H1 (cell line): ENCODE results near the gene CPNE4. TPM values are rescaled to one million over a fixed set of nuclear protein-coding genes. Genes with fewer than 3 reads are reported as not detected.

Experiments used
- CTCF ChIA-PET: fragments of 300-600 bp; sonication (Branson Sonifier 250); formaldehyde crosslinking; loops from one replicate; lab custom pipeline; 2021; ENCODE audit not compliant: partially characterized antibody; lab: Charles Lee
- POLR2A ChIA-PET: fragments of 300-600 bp; sonication (Branson Sonifier 250); formaldehyde crosslinking; loops from one replicate; lab custom pipeline; 2021; ENCODE audit warnings: inconsistent platforms; ENCODE audit not compliant: partially characterized antibody; lab: Charles Lee
- DNase-seq, 2 experiments: peaks; one replicate each; pipeline versions ENCODE4 v3.0.0 to v3.0.0-alpha.2; 2010 to 2022; ENCODE audit warnings: low spot score in 2 of 2, low read depth in 1 of 2, mixed read lengths in 1 of 2
- FAIRE-seq: peaks from 2 replicates; lab custom pipeline; 2011; peaks lifted over from hg19 to GRCh38; lab: Jason Lieb, UNC
- H2AFZ ChIP-seq: 2 replicates; pipeline ENCODE4 v1.8.1; 2012; ENCODE audit warnings: low read length, inconsistent platforms
- H2AK5ac ChIP-seq: 2 replicates; pipeline ENCODE4 v1.6.1; 2013; ENCODE audit warnings: low read depth, low read length
- H2BK120ac ChIP-seq: replicated peaks from 2 replicates; pipeline ENCODE3; 2013; ENCODE audit warnings: low read depth, low read length, inconsistent platforms
- H2BK12ac ChIP-seq: 2 replicates; pipeline ENCODE4 v1.6.1; 2013; ENCODE audit warnings: low read depth, low read length
- H2BK15ac ChIP-seq: 2 replicates; pipeline ENCODE4 v1.6.1; 2013; ENCODE audit warnings: low read length
- H2BK20ac ChIP-seq: 2 replicates; pipeline ENCODE4 v1.6.1; 2013; ENCODE audit warnings: low read length
- H2BK5ac ChIP-seq: 2 replicates; pipeline ENCODE4 v1.6.1; 2013; ENCODE audit warnings: low read depth, low read length
- H3K14ac ChIP-seq: 2 replicates; pipeline ENCODE4 v1.6.1; 2013; ENCODE audit warnings: inconsistent platforms; ENCODE audit not compliant: insufficient read length
- H3K18ac ChIP-seq: 2 replicates; pipeline ENCODE4 v1.6.1; 2013; ENCODE audit warnings: low read length; ENCODE audit errors: extremely low read depth
- H3K23ac ChIP-seq: 2 replicates; pipeline ENCODE4 v1.6.1; 2013; ENCODE audit warnings: inconsistent platforms; ENCODE audit not compliant: insufficient read length
- H3K23me2 ChIP-seq: 2 replicates; pipeline ENCODE4 v1.6.1; 2013; ENCODE audit warnings: low read depth, low read length
- H3K27ac ChIP-seq: 2 replicates; pipeline ENCODE4 v1.6.1; 2011; ENCODE audit warnings: low read depth, low read length, inconsistent platforms
- H3K27me3 ChIP-seq, 4 experiments: replicated peaks in 1 of 4; 1 replicate in 1 of 4; 2 replicates in 3 of 4; pipeline versions ENCODE4 v1.6.1 to v1.8.1; 2011 to 2013; ENCODE audit warnings: low read length in 3 of 4, mild to moderate bottlenecking in 3 of 4, inconsistent platforms in 2 of 4, mixed read lengths in 2 of 4, moderate library complexity in 1 of 4; ENCODE audit not compliant: control insufficient read depth in 3 of 4, insufficient read depth in 3 of 4; ENCODE audit errors: extremely low read depth in 1 of 4
- H3K36me3 ChIP-seq, 4 experiments: 2 replicates each; pipeline versions ENCODE4 v1.6.1 to v1.8.1; 2011 to 2013; ENCODE audit warnings: mild to moderate bottlenecking in 4 of 4, low read length in 3 of 4, moderate library complexity in 2 of 4, control low read depth in 1 of 4, inconsistent platforms in 1 of 4; ENCODE audit not compliant: insufficient read depth in 4 of 4, control insufficient read depth in 2 of 4
- H3K4ac ChIP-seq: replicated peaks from 2 replicates; pipeline ENCODE3; 2013; ENCODE audit warnings: low read length, low read depth, mixed read lengths, inconsistent platforms; ENCODE audit not compliant: insufficient read length
- H3K4me1 ChIP-seq, 4 experiments: replicated peaks in 1 of 4; 1 replicate in 1 of 4; 2 replicates in 3 of 4; pipeline versions ENCODE4 v1.6.1 to v1.8.1; 2011 to 2013; ENCODE audit warnings: low read length in 3 of 4, inconsistent platforms in 2 of 4, mixed read lengths in 1 of 4; ENCODE audit not compliant: insufficient read depth in 4 of 4, control insufficient read depth in 3 of 4
- H3K4me2 ChIP-seq, 2 experiments: 2 replicates each; pipeline versions ENCODE4 v1.6.1 to v1.8.1; 2011 to 2013; ENCODE audit warnings: low read depth in 2 of 2, low read length in 2 of 2, control low read depth in 1 of 2, inconsistent platforms in 1 of 2, mild to moderate bottlenecking in 1 of 2; ENCODE audit not compliant: insufficient read depth in 1 of 2
- H3K4me3 ChIP-seq, 4 experiments: fragments of 200-600, 300-600 bp in 1 of 4; sonication (generic), shearing (Covaris generic), sonication (Bioruptor Twin) in 1 of 4; 2 replicates each; pipeline versions ENCODE4 v1.5.1 to v1.8.1; 2011 to 2016; ENCODE audit warnings: low read length in 4 of 4, low read depth in 3 of 4, control low read depth in 2 of 4, inconsistent platforms in 2 of 4, mild to moderate bottlenecking in 2 of 4, mixed read lengths in 1 of 4, moderate library complexity in 1 of 4; ENCODE audit not compliant: insufficient read depth in 2 of 4; ENCODE audit errors: extremely low read depth in 1 of 4
- H3K56ac ChIP-seq: replicated peaks from 2 replicates; pipeline ENCODE3; 2013; ENCODE audit warnings: low read depth, mild to moderate bottlenecking, mixed read lengths, low read length, inconsistent platforms; ENCODE audit not compliant: insufficient read length
- H3K79me1 ChIP-seq: 2 replicates; pipeline ENCODE4 v1.6.1; 2013; ENCODE audit warnings: low read depth, low read length, control low read depth
- H3K79me2 ChIP-seq, 2 experiments: 2 replicates each; pipeline versions ENCODE4 v1.6.1 to v1.8.1; 2012 to 2013; ENCODE audit warnings: low read length in 2 of 2, mild to moderate bottlenecking in 2 of 2, inconsistent platforms in 1 of 2; ENCODE audit not compliant: insufficient read depth in 2 of 2, control insufficient read depth in 1 of 2
- H3K9ac ChIP-seq, 4 experiments: replicated peaks in 1 of 4; 1 replicate in 1 of 4; 2 replicates in 3 of 4; pipeline versions ENCODE4 v1.6.1 to v1.8.1; 2011 to 2013; ENCODE audit warnings: low read depth in 3 of 4, low read length in 3 of 4, control low read depth in 2 of 4, mild to moderate bottlenecking in 2 of 4, moderate library complexity in 2 of 4, inconsistent platforms in 1 of 4; ENCODE audit errors: extremely low read depth in 1 of 4
- H3K9me3 ChIP-seq, 2 experiments: 2 replicates each; pipeline versions ENCODE4 v1.6.1 to v1.8.1; 2012 to 2013; ENCODE audit warnings: mild to moderate bottlenecking in 2 of 2, moderate library complexity in 2 of 2, control low read depth in 1 of 2, inconsistent platforms in 1 of 2, low read depth in 1 of 2, low read length in 1 of 2, mixed read lengths in 1 of 2; ENCODE audit not compliant: insufficient read depth in 2 of 2
- H4K20me1 ChIP-seq, 2 experiments: replicated peaks in 1 of 2; 2 replicates each; pipeline versions ENCODE3 to v1.8.1; 2011 to 2013; ENCODE audit warnings: inconsistent platforms in 2 of 2, low read length in 2 of 2, mild to moderate bottlenecking in 1 of 2; ENCODE audit not compliant: insufficient read depth in 2 of 2, control insufficient read depth in 1 of 2
- H4K5ac ChIP-seq: 2 replicates; pipeline ENCODE4 v1.6.1; 2013; ENCODE audit warnings: low read length, low read depth, mixed read lengths, inconsistent platforms; ENCODE audit not compliant: insufficient read length
- H4K8ac ChIP-seq: 2 replicates; pipeline ENCODE4 v1.8.0; 2013; ENCODE audit warnings: mild to moderate bottlenecking, moderate library complexity, low read length, inconsistent platforms; ENCODE audit not compliant: insufficient read depth; ENCODE audit errors: extremely low read depth
- H4K91ac ChIP-seq: replicated peaks from 2 replicates; pipeline ENCODE3; 2013; ENCODE audit warnings: low read length, mixed read lengths, inconsistent platforms; ENCODE audit not compliant: insufficient read length
- CBX5 ChIP-seq: fragments of 300-800, 300-1000 bp; sonication (generic); IDR thresholded peaks from 2 replicates; pipeline ENCODE4 v1.7.1; 2016; ENCODE audit warnings: antibody characterized with exemption, low read length, low read depth
- CEBPB ChIP-seq: IDR thresholded peaks from 2 replicates; pipeline ENCODE4 v1.6.1; 2012; ENCODE audit warnings: low read depth, low read length
- EGR1 ChIP-seq: IDR thresholded peaks from 2 replicates; pipeline ENCODE4 v1.6.1; 2011; ENCODE audit warnings: low read depth, low read length, borderline replicate concordance
- EZH2 ChIP-seq: fragments of 200-600 bp; sonication (generic); IDR thresholded peaks from 2 replicates; pipeline ENCODE4 v1.7.1; 2012; ENCODE audit warnings: low read depth, mild to moderate bottlenecking, moderate library complexity, low read length, inconsistent platforms; ENCODE audit not compliant: severe bottlenecking
- HDAC2 ChIP-seq, 2 experiments: fragments of 300-600 bp in 1 of 2; sonication (generic) in 1 of 2; IDR thresholded peaks; 2 replicates each; pipeline ENCODE4 v1.6.1; 2011 to 2012; ENCODE audit warnings: low read depth in 2 of 2, low read length in 2 of 2, mild to moderate bottlenecking in 2 of 2, moderate library complexity in 2 of 2, borderline replicate concordance in 1 of 2, inconsistent platforms in 1 of 2
- HDAC6 ChIP-seq: IDR thresholded peaks from one replicate; pipeline ENCODE4 v1.7.1; 2012; ENCODE audit warnings: low read depth, mild to moderate bottlenecking, inconsistent platforms, low read length, moderate library complexity
- JUN ChIP-seq: IDR thresholded peaks from 2 replicates; pipeline ENCODE4 v1.6.1; 2011; ENCODE audit warnings: low read depth, mild to moderate bottlenecking, improper control_type of control experiment, low read length
- KDM4A ChIP-seq: IDR thresholded peaks from one replicate; pipeline ENCODE4 v1.7.1; 2012; ENCODE audit warnings: low read depth, mild to moderate bottlenecking, moderate library complexity, low read length, inconsistent platforms; ENCODE audit not compliant: severe bottlenecking
- PHF8 ChIP-seq: fragments of 200-600 bp; sonication (generic); conservative IDR thresholded peaks from 2 replicates; pipeline ENCODE4 v1.7.1; 2012; ENCODE audit warnings: low read depth, mild to moderate bottlenecking, inconsistent platforms, low read length, moderate library complexity
- POLR2A ChIP-seq, 2 experiments: IDR thresholded peaks; 1 replicate in 1 of 2; 2 replicates in 1 of 2; pipeline ENCODE4 v1.6.1; 2011; ENCODE audit warnings: low read depth in 2 of 2, low read length in 2 of 2, mild to moderate bottlenecking in 2 of 2; ENCODE audit errors: control extremely low read depth in 1 of 2
- RBBP5 ChIP-seq: IDR thresholded peaks from 2 replicates; pipeline ENCODE4 v1.7.1; 2012; ENCODE audit warnings: low read depth, mild to moderate bottlenecking, inconsistent platforms, low read length, moderate library complexity, borderline replicate concordance
- RNF2 ChIP-seq: fragments of 200-900, 300-1000 bp; sonication (generic); IDR thresholded peaks from 2 replicates; pipeline ENCODE4 v1.7.1; 2016; ENCODE audit warnings: borderline replicate concordance, low read depth, mild to moderate bottlenecking, antibody characterized with exemption, low read length; ENCODE audit not compliant: poor library complexity, severe bottlenecking; ENCODE audit errors: missing control alignments
- SIN3A ChIP-seq, 2 experiments: IDR thresholded peaks in 1 of 2; conservative IDR thresholded peaks in 1 of 2; 2 replicates each; pipeline ENCODE4 v1.6.1; 2011 to 2012; ENCODE audit warnings: low read length in 2 of 2, improper control_type of control experiment in 1 of 2, low read depth in 1 of 2, mild to moderate bottlenecking in 1 of 2
- TEAD4 ChIP-seq: IDR thresholded peaks from 2 replicates; pipeline ENCODE4 v1.6.1; 2012; ENCODE audit warnings: low read depth, low read length, inconsistent platforms, mixed read lengths
- WGBS, 2 experiments: shearing (Covaris generic) in 1 of 2; methylation state at CpG; one replicate each; pipeline versions ENCODE4 v1.1.6 to v1.1.7; 2013 to 2015; ENCODE audit warnings: low lambda C conversion rate in 2 of 2, mixed read lengths in 2 of 2, inconsistent platforms in 1 of 2, low coverage in 1 of 2, missing lambda C conversion rate in 1 of 2; ENCODE audit not compliant: insufficient replicate concordance in 2 of 2, insufficient coverage in 1 of 2, insufficient read length in 1 of 2; ENCODE audit errors: extremely low coverage in 1 of 2, missing lambda C conversion rate in 1 of 2; 5-methylcytosine and 5-hydroxymethylcytosine counted together
- polyA plus RNA-seq, 7 experiments: library from polyadenylated mRNA; depleted of rRNA in 3 of 7; stranded (reverse) in 5 of 7; unstranded in 2 of 7; fragments of >200 nt in 5 of 7; fragments of 200-250 nt in 2 of 7; gene quantifications; 1 replicate in 5 of 7; 2 replicates in 1 of 7; 4 replicates in 1 of 7; pipeline versions ENCODE4 v1.2.1 to v1.2.3, GENCODE V29; 2011 to 2013; ENCODE audit warnings: missing spikeins in 2 of 7, mixed read lengths in 2 of 7
- total RNA-seq: library from RNA; stranded (reverse); fragmentation: NEBNext Ultra II Directional; extraction: Animal tissue kit (Norgen Biotek cat#: 25700); gene quantifications from 2 replicates; pipeline ENCODE4 v1.2.1, GENCODE V29; 2021

The CPNE4 gene
- total and polyA plus RNA-seq, 2 of the 8 experiments (the other 6 are each of a cell fraction or from before 2014, with no cell fraction given): 0.82 to 3.8 TPM

GRCh38 chr3:131789188-131789587, 245.6 kb downstream of the CPNE4 start:
- Histone ChIP-seq H4K8ac (no peak overlapping the region), H3K56ac (no peak overlapping the region), H3K27me3 (no peaks in the 10 kb centered on the region), H2BK5ac (no peak overlapping the region), H3K18ac (no peak overlapping the region), H3K4me3 (no peak overlapping the region), H2AFZ (no peak overlapping the region), H2BK12ac (no peak overlapping the region), H3K14ac (no peak overlapping the region), H4K91ac (no peak overlapping the region), H3K4me2 (no peak overlapping the region), H4K20me1 (no peaks in the 10 kb centered on the region), H3K23me2 (no peaks in the 10 kb centered on the region; the same call in 1 of the 2 replicates), H3K36me3 (no peaks in the 10 kb centered on the region), H3K79me1 (no peaks in the 10 kb centered on the region), H3K27ac (no peak overlapping the region), H2AK5ac (no peak overlapping the region), H2BK20ac (no peak overlapping the region), H3K79me2 (no peaks in the 10 kb centered on the region), H2BK120ac (no peak overlapping the region), H3K9me3 (no peaks in the 10 kb centered on the region), H4K5ac (no peak overlapping the region), H3K4me1 (peaks cover 0 to 3% (median 0%) of the 10 kb centered on the region in 4 experiments; a peak in 1 of 7 replicates), H3K4ac (no peak overlapping the region), H3K9ac (no peak overlapping the region), H2BK15ac (no peak overlapping the region), H3K23ac (no peak overlapping the region)
- ChIA-PET POLR2A (no interaction called here), CTCF (no interaction called here)
- no peak for DNase-seq
- WGBS, 2 experiments: 84% methylated on average over 2 of the region's 2 CpGs; no CpG with 5 or more reads in 1 of the 2 experiments
- FAIRE-seq: no peak
- TF ChIP-seq RNF2 (no peak), CBX5 (no peak), HDAC6 (no peak), SIN3A (conservative IDR thresholded peaks at IDR 0.05 in 1 of 2, IDR thresholded peaks at IDR 0.05 in 1 of 2; ENCODE audit: low read depth in 1 of 2, low read length in 2 of 2) (no peak), PHF8 (no peak), KDM4A (no peak), RBBP5 (no peak), TEAD4 (no peak), JUN (no peak), HDAC2 (IDR thresholded peaks at IDR 0.05; ENCODE audit: borderline replicate concordance in 1 of 2, low read depth in 2 of 2, low read length in 2 of 2) (no peak), CEBPB (no peak), EZH2 (no peak), POLR2A (IDR thresholded peaks at IDR 0.05; ENCODE audit: control extremely low read depth in 1 of 2, low read depth in 2 of 2, low read length in 2 of 2) (no peak), EGR1 (no peak)
